Brain pericyte (primary cell): ENCODE results near the gene CCDC159.

ENCODE experiments used
- DNase-seq: peaks from one replicate; pipeline ENCODE4 v3.0.0-alpha.2; 2012; ENCODE audit warnings: low read depth, low spot score

Gene CCDC159

GRCh38 chr19:11390359-11390758, 44.0 kb downstream of the CCDC159 start:
- DNase-seq: no peak

- DNase-seq: no peak
Measured at GRCh38 chr19:11390933-11391680, 44.8 kb downstream of the CCDC159 start.

GRCh38 chr19:11397089-11397610, 50.8 kb downstream of the CCDC159 start:
- no peak for DNase-seq

GRCh38 chr19:11399667-11400066, 53.3 kb downstream of the CCDC159 start:
- no peak for DNase-seq

GRCh38 chr19:11400798-11401197, 54.5 kb downstream of the CCDC159 start:
- DNase-seq: no peak

GRCh38 chr19:11401808-11402543, 55.7 kb downstream of the CCDC159 start:
- DNase-seq: no peak
